DMS79 (cell line): ENCODE measurements around the gene RTL9.
"Not testable (repeated sequence)": the region's sequence is repeated elsewhere in the genome, so short reads cannot be mapped to it uniquely, and the experiment has no call there.

Experiments
- DNase-seq: peaks from one replicate; lab custom pipeline; 2025; lab: John Stamatoyannopoulos, UW

The RTL9 gene

DNA sequence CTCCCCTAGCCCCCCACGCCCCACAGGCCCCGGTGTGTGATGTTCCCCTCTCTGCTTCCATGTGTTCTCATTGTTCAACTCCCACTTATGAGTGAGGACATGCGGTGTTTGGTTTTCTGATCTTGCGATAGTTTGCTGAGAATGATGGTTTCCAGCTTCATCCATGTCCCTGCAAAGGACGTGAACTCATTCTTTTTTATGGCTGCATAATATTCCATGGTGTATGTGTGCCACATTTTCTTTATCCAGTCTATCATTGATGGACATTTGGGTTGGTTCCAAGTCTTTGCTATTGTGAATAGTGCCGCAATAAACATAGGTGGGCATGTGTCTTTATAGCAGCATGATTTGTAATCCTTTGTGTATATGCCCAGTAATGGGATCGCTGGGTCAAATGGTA lies 47.6 kb downstream of the RTL9 start:
- not testable (repeated sequence) for DNase-seq

DNA sequence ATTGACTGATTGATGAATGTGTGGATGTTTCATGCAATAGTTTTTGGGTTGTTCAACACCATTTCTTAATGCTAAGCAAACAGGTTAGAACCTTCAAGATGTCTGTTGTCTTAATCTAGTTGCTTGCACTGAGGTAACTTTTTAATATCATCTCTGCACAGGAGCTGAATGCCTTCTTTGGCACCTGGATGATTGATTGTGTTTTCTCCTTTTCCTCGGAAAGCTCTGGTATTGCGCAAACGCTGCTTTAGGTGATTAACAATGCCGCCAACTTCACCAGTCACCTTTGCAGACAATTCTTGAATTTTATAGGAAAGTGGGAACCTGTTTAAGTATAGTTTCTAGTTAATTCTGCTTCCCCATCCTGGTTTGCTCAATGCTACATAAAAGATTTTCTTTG lies 48.2 kb downstream of the RTL9 start:
- no peak for DNase-seq

DNA sequence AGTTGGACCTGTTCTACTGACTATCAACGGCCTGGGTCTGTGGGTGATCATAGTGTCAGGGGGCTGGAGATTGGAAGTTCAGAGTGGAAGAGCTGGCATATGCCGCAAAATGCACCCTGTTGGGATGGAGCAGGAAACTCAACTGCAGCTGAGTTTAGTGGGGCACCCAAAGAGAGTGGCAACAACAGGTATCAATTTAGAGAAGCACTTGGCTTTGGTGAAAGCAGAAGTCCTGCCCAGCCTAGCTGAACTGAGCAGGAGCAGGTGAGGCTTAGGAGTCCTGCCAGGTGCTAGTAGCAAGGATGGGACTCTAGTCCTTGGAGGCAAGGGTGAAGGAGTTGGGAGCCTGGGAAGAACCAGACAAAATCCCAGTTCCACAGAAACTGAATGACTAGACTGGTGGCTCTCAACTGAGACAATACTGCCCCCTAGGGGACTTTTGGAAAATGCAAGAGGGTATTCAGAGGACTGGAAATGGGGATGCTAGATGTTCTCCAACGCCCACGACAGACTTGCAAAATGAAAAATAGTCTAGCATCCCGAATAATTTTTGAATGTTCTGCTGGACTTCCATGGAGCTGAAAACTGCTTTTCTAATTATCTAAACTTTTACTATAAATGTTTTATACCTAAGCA lies 49.4 kb downstream of the RTL9 start:
- peak; percentile 33 for DNase-seq
